Cardiac septum (tissue), 1 donor: Measurements from ENCODE around the gene KMT2D. TPM values are rescaled to one million over a fixed set of nuclear protein-coding genes. Genes with fewer than 3 reads are reported as not detected.

Source experiments
- DNase-seq: peaks from one replicate; pipeline ENCODE4 v3.0.0-alpha.2; 2020; ENCODE audit warnings: low spot score
- intact Hi-C: fragments of 100-400 bp; cut with DNase I; formaldehyde crosslinking; loops from one replicate; pipeline ENCODE4 v1.14.0; 2022
- total RNA-seq: library from RNA; stranded (reverse); fragmentation: NEBNext Ultra II Directional; extraction: Animal tissue kit (Norgen Biotek cat#: 25700); gene quantifications from one replicate; pipeline ENCODE4 v1.2.1, GENCODE V29; 2021
- donor health status: DM: no; HTN: no; CAD: no.

The KMT2D gene
- total RNA-seq, 1 donor from 2014 or later = 63.8 TPM

DNA sequence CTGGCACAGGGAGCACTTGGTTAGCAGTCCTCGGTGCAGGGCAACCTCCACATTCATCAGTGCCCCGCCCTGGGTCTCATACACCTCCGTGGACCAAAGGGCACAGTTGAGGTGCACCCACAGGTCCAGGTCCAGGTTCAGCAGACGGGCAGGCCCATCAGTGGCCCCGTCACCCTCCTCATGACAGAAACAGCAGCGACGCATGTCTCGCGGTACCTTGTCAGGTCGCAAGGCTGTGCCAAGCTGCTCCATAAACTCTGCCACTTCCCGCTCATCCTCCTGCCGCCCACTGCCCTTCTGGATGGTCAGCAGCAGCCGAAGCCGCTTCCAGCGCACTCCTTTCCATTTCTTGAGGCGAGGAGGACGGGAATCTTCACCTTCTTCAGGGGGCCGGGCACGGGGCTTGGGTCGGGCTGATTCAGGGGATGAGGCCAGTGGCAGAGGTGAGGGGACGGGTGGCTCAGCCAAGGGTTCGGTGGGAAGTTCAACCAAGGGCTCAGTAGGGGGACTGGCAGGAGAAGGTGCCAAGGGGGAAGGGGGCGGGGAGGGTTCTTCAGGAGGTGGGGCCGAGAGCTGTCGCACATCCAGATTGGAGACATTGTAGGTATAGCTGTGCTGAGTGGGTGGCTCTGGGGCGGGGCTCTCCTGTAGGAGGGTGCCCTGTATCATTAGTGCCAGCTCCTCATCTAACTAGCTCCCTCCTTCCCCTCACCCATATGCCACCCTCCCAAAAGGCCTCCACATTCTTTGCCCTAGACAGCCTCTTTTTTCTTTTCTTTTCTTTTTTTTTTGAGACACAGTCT lies 33.7 kb downstream of the KMT2D start:
- intact Hi-C loops = no loop called here
- DNase-seq = no peak

DNA sequence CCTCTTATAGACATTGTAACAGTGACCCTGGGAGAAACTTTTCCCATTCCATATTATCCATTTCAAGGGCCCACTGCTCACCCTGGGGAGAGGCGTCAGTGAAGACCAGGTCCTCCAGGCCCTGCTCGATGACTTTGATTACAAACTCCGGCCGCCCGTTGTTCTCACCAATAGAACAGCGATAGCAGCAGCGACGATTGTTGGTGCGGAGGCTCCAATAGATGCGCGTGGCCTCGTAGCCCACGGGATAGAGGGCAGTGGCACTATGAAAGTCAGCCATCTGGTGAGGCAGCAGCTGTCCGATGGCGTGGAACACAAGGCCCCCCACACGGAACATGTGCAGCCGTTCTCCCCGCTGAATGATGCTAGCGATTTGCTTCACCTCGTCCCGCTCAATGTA lies 34.5 kb downstream of the KMT2D start:
- intact Hi-C loops = no loop called here
- no peak for DNase-seq

DNA sequence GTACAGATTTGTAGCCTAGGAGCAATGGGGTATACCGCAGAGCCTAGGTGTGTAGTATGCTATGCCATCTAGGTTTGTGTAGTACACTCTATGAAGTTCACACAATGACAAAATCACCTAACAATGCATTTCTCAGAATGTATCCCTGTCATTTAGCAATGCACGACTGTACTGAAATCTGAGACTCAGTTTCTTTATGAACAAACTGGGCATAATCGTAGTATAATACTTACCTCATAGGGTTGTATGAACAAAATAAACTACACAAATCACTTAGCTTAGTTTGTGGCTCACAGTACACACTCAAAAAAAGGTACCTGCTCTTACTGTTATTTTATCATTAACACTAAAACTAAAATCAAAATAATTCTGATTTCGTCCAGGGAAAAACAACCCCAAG lies 35.1 kb downstream of the KMT2D start:
- intact Hi-C loops = no loop called here
- no peak for DNase-seq

DNA sequence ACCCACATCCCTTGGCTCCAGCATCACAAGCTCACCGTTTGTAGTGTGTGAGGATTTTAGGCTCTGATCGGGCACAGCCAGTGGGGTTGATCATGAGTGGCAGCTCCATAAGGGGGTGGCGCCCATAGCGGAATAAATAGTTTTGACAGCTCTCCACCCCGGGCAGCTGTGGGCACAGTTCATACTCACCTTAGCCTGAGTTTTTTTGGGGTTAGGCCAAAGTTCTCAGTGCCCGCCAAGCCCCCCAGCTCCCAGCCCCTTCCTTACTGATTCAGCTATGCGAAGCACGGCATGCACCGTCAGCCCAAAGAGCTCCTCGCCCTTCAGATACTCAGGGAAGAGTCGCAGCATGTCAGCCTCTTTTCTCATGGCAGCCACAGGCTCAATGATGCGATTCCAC lies 36.1 kb downstream of the KMT2D start:
- DNase-seq = no peak
- intact Hi-C loops = no loop called here

DNA sequence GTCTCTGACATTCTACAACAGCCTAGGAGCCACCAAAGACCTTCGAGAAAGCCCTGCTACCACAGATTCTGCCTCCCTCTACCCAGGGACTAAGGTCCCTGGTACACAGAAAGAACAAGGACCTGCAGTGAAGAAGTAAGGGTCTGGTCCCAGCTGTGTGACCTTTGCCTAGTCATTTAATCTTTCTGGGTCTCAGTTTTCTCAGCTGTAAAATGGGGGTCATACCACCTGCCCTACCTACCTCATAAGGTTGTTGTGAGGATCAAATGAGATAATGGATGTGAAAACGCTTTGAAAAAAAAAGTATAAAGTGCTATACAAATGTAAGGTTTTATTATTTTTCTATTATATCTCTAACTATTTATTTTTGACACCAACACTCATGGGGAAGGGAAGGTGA lies 36.8 kb downstream of the KMT2D start:
- intact Hi-C loops = no loop called here
- DNase-seq = no peak

DNA sequence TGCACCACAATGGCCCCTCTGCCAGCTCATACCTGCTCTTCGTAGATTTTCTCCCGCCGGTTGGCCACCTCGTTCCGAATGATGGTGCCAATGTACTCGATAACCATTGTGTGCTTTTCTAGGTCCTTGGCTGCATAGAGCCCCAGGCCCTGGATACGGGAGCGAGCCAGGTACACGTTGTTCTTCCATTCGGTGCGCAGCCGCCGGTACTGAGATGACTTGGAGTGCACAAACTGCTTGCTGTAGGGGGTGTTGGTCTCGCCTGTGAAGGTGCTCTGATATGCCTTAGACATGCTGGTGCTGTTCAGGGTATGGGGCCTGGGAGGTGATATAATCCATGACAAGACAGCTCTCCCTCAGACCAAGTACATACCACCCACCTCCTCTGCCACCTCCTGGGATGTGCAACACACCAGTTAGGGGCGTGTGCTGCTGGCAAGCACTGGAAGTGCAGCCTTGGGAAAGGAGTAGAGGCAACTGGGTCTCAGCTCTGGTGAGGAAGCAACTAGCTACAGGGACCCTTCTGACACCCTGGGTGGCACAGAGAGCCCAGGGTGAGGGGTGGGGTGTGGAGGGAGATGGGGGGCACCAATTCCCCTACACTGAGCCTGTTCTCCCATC lies 37.9 kb downstream of the KMT2D start:
- intact Hi-C loops = no loop called here
- no peak for DNase-seq

DNA sequence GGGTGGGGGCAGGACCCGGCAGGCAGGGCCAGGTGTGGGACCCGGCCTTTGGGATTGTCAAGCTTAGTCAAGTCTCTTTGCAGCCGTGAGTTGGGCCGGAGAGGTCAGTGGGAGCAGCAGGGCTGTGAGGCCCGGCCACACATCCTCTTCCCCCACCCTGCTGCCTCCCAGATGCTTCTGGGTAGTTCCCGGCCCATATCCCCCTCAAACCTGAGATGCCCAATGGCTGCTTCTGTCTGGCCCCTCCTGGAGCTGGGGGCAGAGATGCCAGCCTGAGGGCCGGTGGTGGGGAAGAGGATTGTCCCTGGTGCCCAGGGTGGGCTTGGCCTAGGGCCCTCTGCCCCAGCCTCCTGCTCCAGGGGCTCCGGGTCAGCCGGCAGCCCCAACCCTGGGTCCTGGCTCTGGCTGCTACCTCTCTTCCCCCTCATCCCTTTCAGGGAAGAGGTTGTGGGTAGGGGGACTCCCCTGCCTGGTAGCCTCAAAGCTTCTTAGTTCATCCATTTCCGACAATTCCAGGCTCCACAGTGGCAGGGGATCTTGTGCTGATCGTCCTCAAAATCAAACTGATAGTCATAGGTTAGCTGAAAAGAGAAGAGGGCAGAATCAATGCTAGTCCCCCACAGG lies 39.2 kb downstream of the KMT2D start:
- DNase-seq = no peak
- intact Hi-C loops = no loop called here

DNA sequence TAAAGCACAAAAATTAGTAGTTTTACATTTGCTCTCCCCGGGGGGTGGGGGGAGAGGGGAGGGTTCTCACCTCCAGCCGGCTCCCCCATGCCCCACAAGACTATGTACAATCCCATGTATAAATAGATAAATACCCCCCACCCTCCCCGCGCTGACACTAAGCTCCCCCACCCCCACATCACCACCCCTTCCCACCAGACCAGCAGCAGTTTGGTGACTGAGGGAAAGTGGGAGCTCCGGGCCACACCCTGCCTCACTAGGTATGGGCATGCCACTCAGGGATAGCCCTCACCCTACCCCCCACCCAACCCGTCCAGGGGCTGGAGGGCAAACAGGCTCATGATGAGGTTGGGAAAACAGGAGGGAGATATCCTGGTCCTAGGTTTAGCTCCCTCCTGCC lies 40.2 kb downstream of the KMT2D start:
- intact Hi-C loops = no loop called here
- no peak for DNase-seq

DNA sequence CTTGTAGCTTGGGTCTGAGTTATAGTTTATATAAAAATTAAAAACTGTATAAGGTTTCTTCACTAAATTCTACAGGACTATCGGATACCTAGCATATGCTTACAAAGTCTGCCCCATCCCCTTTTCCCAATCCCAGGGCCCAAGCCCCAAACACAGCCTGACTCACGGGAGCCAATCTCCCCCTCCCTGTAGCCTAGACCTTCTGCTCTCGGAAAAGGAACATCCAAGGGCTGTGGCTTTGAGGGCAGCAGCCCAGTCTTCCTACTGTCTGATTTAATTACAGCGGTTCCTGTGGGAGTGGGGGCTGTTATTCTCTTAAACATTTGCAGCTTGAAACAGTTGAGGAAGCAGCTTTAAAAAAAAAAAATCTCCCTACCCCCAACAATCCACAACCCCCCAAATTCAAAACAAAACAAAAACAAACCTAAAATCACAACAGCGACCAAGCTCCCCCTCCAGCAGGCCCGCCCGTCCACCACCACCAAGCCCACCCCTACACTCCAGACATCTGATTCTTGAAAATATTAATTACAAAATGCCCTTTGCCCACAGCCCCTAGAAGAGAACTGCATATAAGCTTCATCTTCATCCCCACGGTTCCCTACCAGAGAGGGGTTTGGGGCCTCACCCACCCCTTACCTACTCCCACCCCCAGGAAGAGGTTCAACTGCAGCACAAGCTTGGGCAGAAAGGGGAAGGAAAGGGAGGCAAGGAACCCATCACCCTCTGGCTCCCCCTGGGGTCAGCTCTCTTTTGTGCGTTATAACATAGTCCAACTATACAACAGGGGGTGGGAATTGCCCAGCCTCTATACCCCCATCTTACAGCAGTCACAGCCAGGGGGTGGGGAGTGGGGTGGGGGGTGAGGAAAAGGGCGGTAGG lies 40.9 kb downstream of the KMT2D start:
- intact Hi-C loops = loop anchor here (5.0 kb wide), 1 partner anchor 38 kb away; no protein-coding TSS in a partner anchor
- no peak for DNase-seq

DNA sequence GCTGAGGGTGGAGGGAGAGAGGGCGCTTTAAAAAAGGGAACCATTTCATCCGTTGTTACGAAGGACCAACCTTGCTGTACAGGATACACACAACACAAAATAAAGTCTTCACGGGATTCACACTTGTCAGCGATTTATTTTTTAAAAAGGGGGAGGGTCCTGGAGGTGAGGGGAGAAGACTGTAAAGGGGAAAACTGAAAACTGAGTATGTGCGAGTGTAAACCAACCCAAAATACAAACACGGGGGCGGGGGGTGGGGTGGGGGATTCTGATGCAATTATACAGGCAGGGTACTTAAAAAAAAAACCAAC lies 41.5 kb downstream of the KMT2D start:
- intact Hi-C loops = loop anchor here (5.0 kb wide), 1 partner anchor 38 kb away; no protein-coding TSS in a partner anchor

DNA sequence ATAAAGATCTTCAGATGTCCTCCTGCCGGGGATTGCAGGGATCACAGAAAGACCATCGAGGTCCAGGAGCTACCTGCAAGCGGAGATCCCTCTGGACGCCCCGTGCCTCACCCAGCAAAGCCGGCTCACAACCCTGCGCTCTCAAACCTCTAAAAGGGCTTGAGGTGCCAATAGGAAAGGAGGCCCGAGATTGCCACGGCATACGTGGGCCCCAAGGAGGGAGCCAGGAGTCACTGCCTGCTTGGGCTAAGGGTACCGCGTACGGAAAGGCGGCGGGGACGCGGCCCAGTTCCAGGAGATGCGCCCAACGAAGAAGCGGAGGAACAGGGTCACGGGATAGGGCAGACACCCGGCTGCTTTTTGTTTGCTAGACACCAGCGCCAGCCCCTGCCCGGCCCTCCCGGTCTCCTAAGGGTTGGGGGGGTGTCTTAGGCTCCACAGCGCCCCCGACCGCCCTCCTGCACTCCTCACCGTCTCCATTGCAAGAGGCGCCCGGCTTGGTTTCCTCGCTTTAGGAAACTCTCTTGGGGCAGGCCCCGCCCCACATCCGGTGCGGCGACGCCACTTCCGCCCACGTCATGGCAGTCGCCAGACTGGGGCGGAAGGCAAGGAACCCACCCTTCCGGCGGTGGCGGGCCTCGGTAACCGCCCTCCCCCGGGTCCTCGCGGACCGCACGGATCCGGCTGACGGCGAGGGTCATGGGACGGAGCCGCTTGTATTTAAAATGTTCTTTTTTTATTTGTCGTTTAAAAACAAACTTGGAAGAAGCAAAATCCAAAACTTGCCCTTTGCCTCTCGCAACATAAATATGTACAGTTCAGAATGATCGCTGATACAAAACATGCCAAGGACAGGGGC lies 42.1 kb downstream of the KMT2D start, which contains the start of gene PRKAG1:
TSS of gene PRKAG1 (minus strand) at position 516 of the 859 bp plus-strand sequence. CDS start at position 480, 36 bp downstream.
- peak; percentile 98 for DNase-seq
- intact Hi-C loops = loop anchor here (5.0 kb wide), 1 partner anchor 39 kb away; no protein-coding TSS in a partner anchor

More for the DNA sequence above, 41.5 kb downstream of the KMT2D start:
- DNase-seq = no peak

DNA sequence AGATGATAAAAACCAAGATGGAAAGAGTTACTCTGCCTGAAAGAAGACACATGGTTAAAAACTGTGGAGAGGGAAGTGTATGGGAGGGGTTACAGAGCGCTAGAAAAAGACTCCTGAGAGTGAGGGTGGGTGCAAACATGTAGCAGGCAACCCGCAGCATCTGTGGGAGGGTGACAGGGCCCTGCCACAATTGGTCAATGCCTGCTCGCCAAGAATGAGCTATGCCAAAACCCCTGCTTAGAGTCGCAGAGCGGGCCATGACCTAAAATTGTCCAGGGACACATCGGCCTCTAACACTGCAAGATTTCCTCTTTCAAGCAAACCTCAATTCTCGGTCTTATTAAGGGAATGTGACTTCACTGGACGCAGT lies 42.7 kb downstream of the KMT2D start:
- intact Hi-C loops = loop anchor here (5.0 kb wide), 1 partner anchor 39 kb away; no protein-coding TSS in a partner anchor
- DNase-seq = no peak

DNA sequence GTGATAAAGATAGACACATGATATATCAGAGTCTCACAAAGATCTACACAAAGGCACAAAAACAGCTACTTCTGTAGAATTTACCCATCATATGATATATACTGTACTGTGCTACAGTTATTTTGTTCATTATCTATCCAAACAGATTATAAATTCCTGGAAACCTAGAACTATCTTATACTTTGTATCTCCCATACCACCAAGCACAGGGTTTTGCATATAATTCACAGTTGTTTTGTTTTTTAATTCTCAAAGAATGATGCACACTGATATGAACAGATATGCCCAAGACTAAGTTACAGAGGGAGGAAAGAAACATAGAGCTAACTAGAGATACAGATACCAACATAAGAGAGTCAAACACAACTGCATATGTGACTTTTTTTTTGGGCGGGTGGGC lies 45.4 kb downstream of the KMT2D start:
- no peak for DNase-seq
- intact Hi-C loops = loop anchor here (5.0 kb wide), 1 partner anchor 42 kb away; no protein-coding TSS in a partner anchor

DNA sequence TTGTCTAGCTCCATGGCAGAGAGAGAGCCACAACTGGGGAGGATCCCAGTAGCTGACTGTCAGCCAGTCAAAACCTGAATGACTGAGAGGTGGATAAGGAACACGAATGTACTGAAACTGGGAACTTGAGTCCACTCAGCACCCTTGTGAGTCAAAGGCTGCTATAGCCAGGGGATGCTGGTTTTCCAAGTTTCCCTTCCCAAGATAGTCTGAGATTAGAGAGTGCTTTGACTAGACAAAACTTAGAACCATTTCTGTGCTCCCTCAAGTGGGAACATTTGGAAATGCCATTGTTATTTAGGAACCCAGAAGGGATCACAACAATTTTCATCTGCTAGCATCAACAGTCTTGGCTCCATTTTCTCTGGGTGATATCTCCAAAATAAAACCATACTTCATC lies 46.0 kb downstream of the KMT2D start:
- DNase-seq = no peak

DNA sequence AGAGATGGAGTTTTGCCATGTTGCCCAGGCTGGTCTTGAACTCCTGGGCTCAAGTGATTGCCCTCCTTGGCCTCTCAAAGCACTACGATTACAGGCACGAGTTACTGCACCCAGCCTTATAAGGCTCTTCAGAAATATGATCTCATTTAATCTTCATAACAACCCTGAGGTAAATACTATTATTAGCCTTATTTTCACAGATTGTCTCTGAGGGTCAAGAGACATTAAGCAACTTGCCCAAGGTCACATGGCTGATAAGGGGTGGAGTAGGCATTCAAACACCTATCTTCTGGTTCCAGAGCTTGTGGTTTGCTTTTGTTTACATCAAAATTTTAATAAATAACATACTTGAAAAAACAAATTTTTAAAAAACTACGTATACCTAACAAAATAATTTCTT lies 47.2 kb downstream of the KMT2D start:
- intact Hi-C loops = no loop called here
- DNase-seq = no peak

More for the DNA sequence above, 46.0 kb downstream of the KMT2D start:
- intact Hi-C loops = no loop called here

DNA sequence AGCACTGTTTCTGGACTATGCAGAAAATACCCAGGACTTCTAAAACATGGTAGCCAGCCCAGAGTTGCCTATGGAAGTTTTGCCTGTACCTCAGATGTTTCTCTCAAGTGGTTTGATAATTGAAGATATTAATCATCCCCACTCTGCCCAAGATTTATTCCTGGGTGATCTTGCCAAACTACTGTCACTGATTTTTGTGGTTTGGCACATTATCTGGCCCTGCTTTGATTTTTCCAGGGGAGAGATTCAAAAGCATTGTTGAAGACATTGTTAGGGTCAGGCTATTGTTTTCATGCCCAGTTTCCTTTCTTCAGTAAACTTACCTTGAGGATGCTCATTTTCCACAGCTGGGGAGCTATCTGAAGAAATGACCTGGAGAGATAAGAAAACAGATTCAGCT lies 47.9 kb downstream of the KMT2D start:
- intact Hi-C loops = no loop called here
- DNase-seq = no peak
